GM12878 (cell line): ENCODE data around the gene ZNF202. TPM values are rescaled to one million over a fixed set of nuclear protein-coding genes. Genes with fewer than 3 reads are reported as not detected.
A peak's percentile ranks its signal among the peaks of the same experiment; 100 is the strongest.

Experiments
- ATAC-seq: fragments of 200-7000 bp; cut with Tn5 transposase; 3 replicates; pipeline ENCODE4 v1.9.1; 2020; ENCODE audit warnings: mild to moderate bottlenecking, moderate library complexity
- BruUV-seq: library from RNA; stranded (reverse); fragments of 400-500 nt; replicated peaks from 2 replicates; lab custom pipeline; 2021; lab: Mats Ljungman, UMichigan
- CTCF ChIA-PET: fragments of 300-600 bp; sonication (Branson Sonifier 250); formaldehyde crosslinking; extraction: SDS; loops from one replicate; lab custom pipeline; 2021; ENCODE audit warnings: inconsistent platforms; lab: Yijun Ruan, JAX
- POLR2A ChIA-PET: fragments of 350-600 bp; formaldehyde crosslinking; extraction: SDS; loops from one replicate; lab custom pipeline; 2021; ENCODE audit warnings: inconsistent platforms; lab: Charles Lee
- RAD21 ChIA-PET: fragments of 300-600 bp; sonication (Branson Sonifier 250); formaldehyde crosslinking; loops from one replicate; lab custom pipeline; 2023; ENCODE audit warnings: antibody characterized with exemption; ENCODE audit not compliant: unreplicated experiment; lab: Charles Lee
- SMC1A ChIA-PET: fragments of 300-600 bp; sonication (Branson Sonifier 250); formaldehyde crosslinking; loops from one replicate; lab custom pipeline; 2023; ENCODE audit not compliant: unreplicated experiment, uncharacterized antibody; lab: Charles Lee
- DNase-seq: peaks from one replicate; pipeline ENCODE4 v3.0.0-alpha.2; 2011; ENCODE audit warnings: low read depth, low spot score
- FAIRE-seq: peaks from 3 replicates; lab custom pipeline; 2011; peaks lifted over from hg19 to GRCh38; lab: Jason Lieb, UNC
- H2AFZ ChIP-seq: 2 replicates; pipeline ENCODE4 v1.6.0; 2011; ENCODE audit warnings: low read depth, low read length, control low read depth; ENCODE audit not compliant: control insufficient read depth
- H3K27ac ChIP-seq: 2 replicates; pipeline ENCODE4 v1.5.1; 2011; ENCODE audit warnings: control low read depth; ENCODE audit not compliant: control insufficient read depth, insufficient read depth
- H3K27me3 ChIP-seq, 2 experiments: replicated peaks in 1 of 2; 2 replicates each; pipeline versions ENCODE4 v1.6.0 to v1.6.1; 2011; ENCODE audit warnings: low read length in 1 of 2; ENCODE audit not compliant: control insufficient read depth in 2 of 2, insufficient read depth in 2 of 2
- H3K36me3 ChIP-seq, 2 experiments: 2 replicates each; pipeline ENCODE4 v1.5.1; 2011; ENCODE audit warnings: low read length in 1 of 2; ENCODE audit not compliant: control insufficient read depth in 2 of 2, insufficient read depth in 2 of 2
- H3K4me1 ChIP-seq: 2 replicates; pipeline ENCODE4 v1.6.1; 2011; ENCODE audit warnings: mild to moderate bottlenecking, low read length, moderate library complexity, mixed read lengths; ENCODE audit not compliant: control insufficient read depth, insufficient read depth
- H3K4me2 ChIP-seq: 2 replicates; pipeline ENCODE4 v1.6.0; 2011; ENCODE audit warnings: control low read depth; ENCODE audit not compliant: control insufficient read depth, insufficient read depth
- H3K4me3 ChIP-seq: fragments of 200-600 bp; sonication (generic); 2 replicates; pipeline ENCODE4 v1.5.1; 2016
- H3K79me2 ChIP-seq: 2 replicates; pipeline ENCODE4 v1.6.0; 2011; ENCODE audit warnings: low read length; ENCODE audit not compliant: control insufficient read depth, insufficient read depth
- H3K9ac ChIP-seq: 2 replicates; pipeline ENCODE4 v1.8.0; 2011; ENCODE audit warnings: low read length, control low read depth, mixed read lengths; ENCODE audit not compliant: control insufficient read depth, insufficient read depth
- H3K9me3 ChIP-seq: replicated peaks from 3 replicates; pipeline ENCODE4 v1.5.1; 2011; ENCODE audit warnings: mild to moderate bottlenecking, low read length; ENCODE audit not compliant: control insufficient read depth, insufficient read depth
- H4K20me1 ChIP-seq: 2 replicates; pipeline ENCODE4 v1.6.0; 2011; ENCODE audit not compliant: control insufficient read depth, insufficient read depth
- MEF2A ChIP-seq: IDR thresholded peaks from 2 replicates; pipeline ENCODE4 v1.6.1; 2011; ENCODE audit warnings: low read depth, mild to moderate bottlenecking, low read length, moderate library complexity; ENCODE audit not compliant: insufficient read depth
- RAD21 ChIP-seq: IDR thresholded peaks from 2 replicates; pipeline ENCODE4 v1.6.1; 2011; ENCODE audit warnings: mild to moderate bottlenecking, low read depth, low read length, moderate library complexity; ENCODE audit not compliant: insufficient read depth
- SMC3 ChIP-seq: IDR thresholded peaks from 2 replicates; pipeline ENCODE4 v1.6.1; 2011; ENCODE audit warnings: low read length, improper control_type of control experiment, borderline replicate concordance
- WGBS: methylation state at CpG from one replicate; pipeline ENCODE4 v1.1.6; 2016; ENCODE audit warnings: low lambda C conversion rate; ENCODE audit not compliant: insufficient replicate concordance, insufficient coverage; ENCODE audit errors: missing lambda C conversion rate; 5-methylcytosine and 5-hydroxymethylcytosine counted together
- in situ Hi-C: fragments of 300-500 bp; cut with MboI; formaldehyde crosslinking; loops from 9 replicates; pipeline ENCODE4 v1.14.3; 2018; ENCODE audit warnings: mixed read lengths
- intact Hi-C: fragments of 100-400 bp; cut with micrococcal nuclease; formaldehyde crosslinking; loops from one replicate; pipeline ENCODE4 v1.14.2; 2022; ENCODE audit not compliant: unreplicated experiment
- polyA plus RNA-seq, 11 experiments: library from polyadenylated mRNA; depleted of rRNA in 4 of 11; unstranded in 6 of 11; stranded (reverse) in 5 of 11; fragments of >200 nt; fragmentation: Nextera tagmentation in 4 of 11; fragmentation: Illumina TruSeq in 1 of 11; extraction: Ambion mirVana in 4 of 11; extraction: Trizol in 1 of 11; gene quantifications; 1 replicate in 1 of 11; 2 replicates in 10 of 11; pipeline versions ENCODE4 v1.2.1 to v1.2.3, GENCODE V29; 2011 to 2016; ENCODE audit warnings: inconsistent platforms in 2 of 11, missing spikeins in 2 of 11, low read depth in 1 of 11
- total RNA-seq, 4 experiments: library from RNA; depleted of rRNA in 3 of 4; stranded (reverse); fragments of >200 nt in 3 of 4; fragmentation: Illumina TruSeq in 1 of 4; extraction: Trizol in 1 of 4; gene quantifications; 2 replicates each; pipeline versions ENCODE4 v1.2.1 to v1.2.3, GENCODE V29; 2013 to 2021
- TF ChIP-seq, protein P1 (sequence below), 3 experiments: IDR thresholded peaks in 2 of 3; conservative IDR thresholded peaks in 1 of 3; 2 replicates each; pipeline ENCODE4 v1.5.1; 2011; ENCODE audit warnings: low read depth in 3 of 3, low read length in 3 of 3, mild to moderate bottlenecking in 3 of 3, control low read depth in 2 of 3, moderate library complexity in 2 of 3, inconsistent platforms in 1 of 3, mixed read lengths in 1 of 3; ENCODE audit not compliant: control insufficient read depth in 2 of 3, insufficient read depth in 1 of 3; ENCODE audit errors: extremely low read depth in 1 of 3

ZNF202 gene
- total and polyA plus RNA-seq, 10 of the 15 experiments (the other 5 are each of a cell fraction or from before 2014, with no cell fraction given), result 2.6 to 13.6 (median 12.2) TPM

DNA sequence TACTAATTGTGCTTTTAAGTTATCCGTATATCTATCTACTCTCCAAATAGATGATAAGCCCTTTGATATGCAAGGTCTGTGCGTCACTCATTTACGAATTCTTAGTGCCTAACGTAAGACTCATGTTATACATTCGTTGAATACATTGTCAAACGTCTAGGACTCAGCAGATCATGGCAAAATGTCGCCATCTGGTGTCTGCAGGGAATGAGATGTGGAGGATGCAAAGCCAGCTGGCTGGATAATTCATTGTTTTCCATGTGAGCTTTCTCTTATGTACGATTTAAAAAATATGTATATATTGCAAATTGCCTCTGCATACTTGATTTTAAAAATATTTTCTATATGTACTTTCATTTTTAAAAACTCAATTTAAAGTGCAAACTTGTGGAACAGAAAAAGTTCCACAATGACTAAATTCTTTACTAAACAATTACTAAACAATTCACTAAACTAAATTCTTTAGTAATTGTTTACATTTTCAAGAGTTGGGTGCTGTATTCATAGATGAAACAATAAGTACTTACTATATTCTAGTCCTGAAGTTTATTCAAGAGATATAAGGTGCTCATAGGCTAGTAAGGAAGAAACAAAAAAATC, 33.8 kb downstream of the ZNF202 start:
- H3K4me2 ChIP-seq, result no peak overlapping the region
- H3K27ac ChIP-seq, result no peak overlapping the region
- no TSS peak for BruUV-seq
- H3K4me1 ChIP-seq, result no peaks in the 10 kb centered on the region
- no peaks in the 10 kb centered on the region for H4K20me1 ChIP-seq
- FAIRE-seq (peak; percentile 81), ATAC-seq (peak; percentile 90), DNase-seq (peak; percentile 30)
- H3K27me3 ChIP-seq, result peaks cover 0 to 2% of the 10 kb centered on the region in 2 experiments; a peak in 1 of 4 replicates
- H3K4me3 ChIP-seq, result no peak overlapping the region
- ChIA-PET SMC1A (interaction anchor here (0.7 to 3.6 kb wide), 19 partner anchors 12 to 229 kb away, joined by 3 to 26 read pairs (median 4); no protein-coding TSS in a partner anchor), RAD21 (interaction anchor here (0.6 to 2.9 kb wide), 10 partner anchors 56 to 605 kb away, joined by 3 to 43 read pairs (median 6); no protein-coding TSS in a partner anchor), POLR2A (interaction anchor here (1.7 kb wide), 1 partner anchor 66 kb away, joined by 4 read pairs; no protein-coding TSS in a partner anchor), CTCF (interaction anchor here (0.7 to 12.7 kb wide), 34 partner anchors 9 to 837 kb away, joined by 3 to 213 read pairs (median 5); partner anchors contain the start of gene SCN3B)
- H3K9me3 ChIP-seq, result no peaks in the 10 kb centered on the region
- intact Hi-C loops (loop anchor here (1.0 to 10.0 kb wide), 3 partner anchors 66 to 603 kb away; no protein-coding TSS in a partner anchor), in situ Hi-C loops (loop anchor here (5.0 kb wide), 1 partner anchor 125 kb away; no protein-coding TSS in a partner anchor)
- TF ChIP-seq, protein P1, sequence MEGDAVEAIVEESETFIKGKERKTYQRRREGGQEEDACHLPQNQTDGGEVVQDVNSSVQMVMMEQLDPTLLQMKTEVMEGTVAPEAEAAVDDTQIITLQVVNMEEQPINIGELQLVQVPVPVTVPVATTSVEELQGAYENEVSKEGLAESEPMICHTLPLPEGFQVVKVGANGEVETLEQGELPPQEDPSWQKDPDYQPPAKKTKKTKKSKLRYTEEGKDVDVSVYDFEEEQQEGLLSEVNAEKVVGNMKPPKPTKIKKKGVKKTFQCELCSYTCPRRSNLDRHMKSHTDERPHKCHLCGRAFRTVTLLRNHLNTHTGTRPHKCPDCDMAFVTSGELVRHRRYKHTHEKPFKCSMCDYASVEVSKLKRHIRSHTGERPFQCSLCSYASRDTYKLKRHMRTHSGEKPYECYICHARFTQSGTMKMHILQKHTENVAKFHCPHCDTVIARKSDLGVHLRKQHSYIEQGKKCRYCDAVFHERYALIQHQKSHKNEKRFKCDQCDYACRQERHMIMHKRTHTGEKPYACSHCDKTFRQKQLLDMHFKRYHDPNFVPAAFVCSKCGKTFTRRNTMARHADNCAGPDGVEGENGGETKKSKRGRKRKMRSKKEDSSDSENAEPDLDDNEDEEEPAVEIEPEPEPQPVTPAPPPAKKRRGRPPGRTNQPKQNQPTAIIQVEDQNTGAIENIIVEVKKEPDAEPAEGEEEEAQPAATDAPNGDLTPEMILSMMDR (IDR thresholded peaks at IDR 0.05 in 2 of 3, conservative IDR thresholded peaks at IDR 0.05 in 1 of 3; ENCODE audit: control insufficient read depth in 2 of 3, extremely low read depth in 1 of 3, insufficient read depth in 1 of 3, low read depth in 3 of 3, low read length in 3 of 3), result peak; percentile 63 to 82 (median 70)
- TF ChIP-seq MEF2A (no peak), SMC3 (peak; percentile 91), RAD21 (peak; percentile 87)
- WGBS, result 4% methylated on average over 8 of the region's 8 CpGs
- H3K36me3 ChIP-seq, result no peaks in the 10 kb centered on the region
- H3K79me2 ChIP-seq, result no peaks in the 10 kb centered on the region
- H3K9ac ChIP-seq, result no peak overlapping the region
- no peak overlapping the region for H2AFZ ChIP-seq
